Thoracic aorta (tissue), 2 donors: ENCODE measurements around the gene METTL15. TPM values are rescaled to one million over a fixed set of nuclear protein-coding genes. Genes with fewer than 3 reads are reported as not detected.

ENCODE experiments used
- ATAC-seq: fragments of 150-250 bp; one replicate; pipeline ENCODE4 v1.8.0; 2017; ENCODE audit warnings: low read depth; ENCODE audit not compliant: insufficient number of reproducible peaks, low FRiP score
- DNase-seq: peaks from one replicate; pipeline ENCODE4 v3.0.0-alpha.2; 2020; ENCODE audit warnings: low spot score
- H3K27ac ChIP-seq, 2 donors: fragments of 200-600 bp; sonication (generic); 1 replicate in 1 of 2; 2 replicates in 1 of 2; pipeline ENCODE4 v1.5.1; 2016; ENCODE audit warnings: mild to moderate bottlenecking in 2 of 2, moderate library complexity in 2 of 2
- H3K27me3 ChIP-seq: fragments of 200-600 bp; sonication (generic); replicated peaks from 2 replicates; pipeline ENCODE4 v1.6.0; 2016; ENCODE audit warnings: mild to moderate bottlenecking; ENCODE audit not compliant: insufficient read depth
- H3K36me3 ChIP-seq: fragments of 200-600 bp; sonication (generic); one replicate; pipeline ENCODE4 v1.5.1; 2016
- H3K4me1 ChIP-seq, 2 donors: fragments of 200-600 bp; sonication (generic); 1 replicate in 1 of 2; 2 replicates in 1 of 2; pipeline versions ENCODE4 v1.5.1 to v1.6.0; 2016; ENCODE audit warnings: low read depth in 2 of 2, mild to moderate bottlenecking in 1 of 2; ENCODE audit not compliant: control insufficient read depth in 1 of 2
- H3K4me3 ChIP-seq: fragments of 200-600 bp; sonication (generic); 2 replicates; pipeline ENCODE4 v1.5.1; 2016; ENCODE audit warnings: mild to moderate bottlenecking
- H3K9me3 ChIP-seq: fragments of 200-600 bp; sonication (generic); 2 replicates; pipeline ENCODE4 v1.5.1; 2016
- total RNA-seq, 2 donors: library from RNA; depleted of rRNA; stranded (reverse); fragments of >200 nt; gene quantifications; one replicate each; pipeline versions ENCODE4 v1.1.0 to v1.2.3, GENCODE V29; 2016
- TF ChIP-seq, protein P1 (sequence below): fragments of 200-600 bp; sonication (generic); IDR thresholded peaks from one replicate; pipeline ENCODE4 v1.5.1; 2019; ENCODE audit warnings: antibody characterized with exemption

METTL15 gene
- total RNA-seq, 2 donors from 2014 or later: 7.6 to 12.1 TPM

DNA sequence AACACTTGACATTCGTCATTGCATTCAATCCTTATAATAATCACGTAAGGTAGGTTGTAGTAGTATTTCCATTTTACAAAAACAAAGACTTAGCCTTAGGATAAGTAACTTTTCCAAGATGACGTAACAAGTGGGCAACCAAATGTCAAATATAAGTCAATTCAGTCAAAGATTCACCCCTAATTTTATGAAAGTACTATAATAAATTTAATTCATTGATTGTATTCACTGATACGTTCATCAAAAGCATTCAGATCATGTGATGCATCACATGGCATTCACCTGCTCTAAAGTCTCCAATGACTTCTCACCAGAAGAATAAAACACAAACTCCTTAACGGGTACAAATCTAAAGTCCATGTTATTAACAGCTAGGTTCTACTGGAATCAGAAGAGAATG, 2.3 kb upstream of the METTL15 start:
- TF ChIP-seq, protein P1, sequence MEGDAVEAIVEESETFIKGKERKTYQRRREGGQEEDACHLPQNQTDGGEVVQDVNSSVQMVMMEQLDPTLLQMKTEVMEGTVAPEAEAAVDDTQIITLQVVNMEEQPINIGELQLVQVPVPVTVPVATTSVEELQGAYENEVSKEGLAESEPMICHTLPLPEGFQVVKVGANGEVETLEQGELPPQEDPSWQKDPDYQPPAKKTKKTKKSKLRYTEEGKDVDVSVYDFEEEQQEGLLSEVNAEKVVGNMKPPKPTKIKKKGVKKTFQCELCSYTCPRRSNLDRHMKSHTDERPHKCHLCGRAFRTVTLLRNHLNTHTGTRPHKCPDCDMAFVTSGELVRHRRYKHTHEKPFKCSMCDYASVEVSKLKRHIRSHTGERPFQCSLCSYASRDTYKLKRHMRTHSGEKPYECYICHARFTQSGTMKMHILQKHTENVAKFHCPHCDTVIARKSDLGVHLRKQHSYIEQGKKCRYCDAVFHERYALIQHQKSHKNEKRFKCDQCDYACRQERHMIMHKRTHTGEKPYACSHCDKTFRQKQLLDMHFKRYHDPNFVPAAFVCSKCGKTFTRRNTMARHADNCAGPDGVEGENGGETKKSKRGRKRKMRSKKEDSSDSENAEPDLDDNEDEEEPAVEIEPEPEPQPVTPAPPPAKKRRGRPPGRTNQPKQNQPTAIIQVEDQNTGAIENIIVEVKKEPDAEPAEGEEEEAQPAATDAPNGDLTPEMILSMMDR: no peak
- Histone ChIP-seq H3K9me3 (no peaks in the 10 kb centered on the region), H3K27me3 (no peaks in the 10 kb centered on the region), H3K36me3 (no peaks in the 10 kb centered on the region), H3K27ac (no peak overlapping the region), H3K4me3 (no peak overlapping the region), H3K4me1 (peaks cover 5 to 26% of the 10 kb centered on the region in 2 donors)
- DNase-seq (no peak), ATAC-seq (no peak)

DNA sequence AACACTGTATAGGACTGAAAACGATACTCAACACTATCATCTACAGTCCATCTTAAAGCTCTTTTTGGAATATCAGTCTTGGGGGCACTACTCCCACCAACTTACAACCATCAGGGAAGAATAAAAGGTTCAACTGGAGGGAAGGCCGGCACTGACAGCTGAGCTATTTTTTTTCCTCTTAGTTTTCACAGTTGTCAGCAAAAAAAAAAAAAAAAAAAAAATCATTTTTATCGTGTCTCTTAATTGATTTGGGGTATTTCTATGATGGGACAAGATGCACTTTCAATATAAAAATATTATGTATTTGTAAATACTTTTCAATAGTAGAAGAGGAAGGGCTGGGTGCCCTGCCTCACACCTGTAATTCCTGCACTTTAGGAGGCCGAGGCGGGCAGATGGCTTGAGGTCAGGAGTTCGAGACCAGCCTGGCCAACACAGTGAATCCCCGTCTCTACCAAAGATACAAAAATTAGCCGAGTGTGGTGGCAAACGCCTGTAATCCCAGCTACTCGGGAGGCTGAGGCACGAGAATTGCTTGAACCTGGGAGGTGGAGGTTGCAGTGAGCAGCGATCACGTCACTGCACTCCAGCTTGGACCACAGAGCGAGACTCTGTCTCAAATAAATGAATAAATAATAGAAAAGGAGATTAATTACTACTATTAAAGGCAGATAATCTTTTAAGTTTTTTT, 1.7 kb upstream of the METTL15 start:
- Histone ChIP-seq H3K27me3 (no peaks in the 10 kb centered on the region), H3K9me3 (no peaks in the 10 kb centered on the region), H3K36me3 (no peaks in the 10 kb centered on the region), H3K4me3 (no peak overlapping the region), H3K27ac (no peak overlapping the region), H3K4me1 (peaks cover 12 to 32% of the 10 kb centered on the region in 2 donors)
- ATAC-seq (no peak), DNase-seq (no peak)
- TF ChIP-seq, protein P1: no peak

DNA sequence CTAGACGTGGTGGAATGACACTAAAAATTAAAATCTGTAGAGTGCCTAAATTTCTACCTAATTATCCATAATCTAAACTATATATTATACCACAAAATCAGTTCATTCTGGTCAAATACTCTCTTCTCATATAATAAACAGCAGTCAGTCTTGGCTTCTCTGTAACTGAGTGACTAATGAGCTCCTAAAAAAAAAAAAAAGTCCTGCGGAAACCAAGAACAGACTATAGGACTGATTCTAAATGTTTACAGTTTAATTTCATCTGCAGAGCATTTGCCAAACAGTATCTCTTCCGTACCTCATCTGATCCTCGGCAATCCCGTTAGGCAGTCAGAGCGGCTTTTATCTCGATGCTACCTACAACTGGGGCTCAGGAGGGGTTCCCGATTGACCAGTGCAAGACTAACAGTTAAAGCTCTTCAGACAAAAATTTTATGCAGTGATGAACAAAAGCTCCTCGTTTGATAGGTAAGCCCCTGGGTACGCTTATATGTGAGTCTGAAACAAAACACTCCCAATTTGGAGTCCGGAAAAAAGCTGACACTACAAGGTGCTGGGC, 918 bp upstream of the METTL15 start:
- H3K9me3 ChIP-seq: no peaks in the 10 kb centered on the region
- H3K27ac ChIP-seq: peak overlapping the region; percentile 59 to 70
- no peaks in the 10 kb centered on the region for H3K36me3 ChIP-seq
- peaks cover 12 to 40% of the 10 kb centered on the region in 2 donors for H3K4me1 ChIP-seq
- peak overlapping the region; percentile 80 for H3K4me3 ChIP-seq
- TF ChIP-seq, protein P1: no peak
- no peaks in the 10 kb centered on the region for H3K27me3 ChIP-seq
- DNase-seq (no peak), ATAC-seq (no peak)

DNA sequence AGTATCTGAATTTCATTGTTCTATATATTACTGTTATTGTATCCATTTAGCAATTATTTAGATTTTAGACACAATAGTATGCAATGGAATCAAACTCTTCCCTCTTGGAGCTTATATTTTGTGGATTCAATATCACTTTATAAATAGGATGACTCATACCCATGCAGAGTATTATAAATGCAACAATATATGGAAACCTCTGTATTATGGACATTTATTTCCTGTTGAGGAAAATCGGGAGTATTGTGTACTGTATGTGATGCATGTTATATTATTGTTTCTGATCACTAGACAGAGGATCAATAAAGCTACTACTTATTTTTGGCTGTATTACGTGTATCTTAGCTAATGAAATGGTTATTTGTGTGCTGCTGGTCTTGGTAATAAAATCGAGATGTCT, 770 bp downstream of the METTL15 start:
- ATAC-seq (no peak), DNase-seq (no peak)
- TF ChIP-seq, protein P1: no peak
- Histone ChIP-seq H3K4me3 (peak overlapping the region; percentile 80), H3K4me1 (peaks cover 12 to 41% of the 10 kb centered on the region in 2 donors), H3K9me3 (no peaks in the 10 kb centered on the region), H3K27me3 (no peaks in the 10 kb centered on the region), H3K27ac (peak overlapping the region in 1 of 2 donors; percentile 70), H3K36me3 (no peaks in the 10 kb centered on the region)

DNA sequence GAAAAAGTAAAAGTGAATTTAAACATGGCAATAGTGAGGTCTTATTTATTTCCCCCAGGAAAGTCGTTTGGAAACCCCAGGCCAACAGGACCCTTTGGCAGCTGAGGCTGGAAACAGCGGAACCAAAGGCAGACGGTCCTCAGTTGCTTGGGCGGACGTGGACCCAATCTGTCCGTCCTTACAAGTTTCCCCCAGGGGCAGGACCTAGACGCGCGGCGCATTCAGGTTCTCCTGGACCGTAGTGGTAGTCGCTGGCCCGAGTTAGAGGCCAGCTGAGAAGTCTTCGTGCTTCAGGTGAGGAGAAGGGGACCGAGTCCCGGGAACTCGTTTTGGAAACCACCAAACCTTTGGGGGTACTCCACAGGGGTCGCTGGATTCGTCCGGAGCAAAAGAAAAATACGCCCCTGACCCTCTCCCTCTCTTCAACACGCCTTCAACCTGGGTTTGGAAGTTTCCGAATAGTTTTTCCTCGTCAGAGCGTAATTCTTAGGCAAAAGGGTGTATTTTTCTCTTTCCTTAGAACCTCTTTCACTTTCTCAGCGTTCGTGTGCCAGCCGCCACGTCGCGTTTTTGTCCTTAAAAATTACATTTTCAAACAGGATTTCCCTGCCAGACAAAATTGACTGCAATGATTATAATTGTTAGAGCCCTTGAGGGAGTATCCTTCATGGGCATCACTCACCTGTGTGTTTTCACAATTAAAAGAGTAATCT, 2.1 kb downstream of the METTL15 start:
- Histone ChIP-seq H3K27ac (peak overlapping the region; percentile 78 to 81), H3K36me3 (peaks cover 6% of the 10 kb centered on the region), H3K4me1 (peaks cover 12 to 41% of the 10 kb centered on the region in 2 donors), H3K4me3 (peak overlapping the region; percentile 85), H3K27me3 (no peaks in the 10 kb centered on the region), H3K9me3 (no peaks in the 10 kb centered on the region)
- DNase-seq (peak; percentile 6), ATAC-seq (no peak)
- TF ChIP-seq, protein P1: no peak
